Nephron progenitor cell (in vitro differentiated cells): ENCODE data around the gene SNX30.

Experiments
- DNase-seq: peaks from one replicate; pipeline ENCODE4 v3.0.0; 2021
- H3K27ac Mint-ChIP-seq: 2 replicates; pipeline ENCODE4 v1.8.0; 2021; ENCODE audit warnings: mild to moderate bottlenecking, moderate library complexity, mixed read lengths
- H3K27me3 Mint-ChIP-seq: 2 replicates; pipeline ENCODE4 v1.8.0; 2021; ENCODE audit warnings: mild to moderate bottlenecking, low read depth, mixed read lengths; ENCODE audit not compliant: poor library complexity
- H3K36me3 Mint-ChIP-seq: 2 replicates; pipeline ENCODE4 v1.8.0; 2021; ENCODE audit warnings: low read depth, mixed read lengths
- H3K4me1 Mint-ChIP-seq: 2 replicates; pipeline ENCODE4 v1.8.0; 2021; ENCODE audit warnings: mixed read lengths
- H3K4me3 Mint-ChIP-seq: 2 replicates; pipeline ENCODE4 v1.8.0; 2021; ENCODE audit warnings: mild to moderate bottlenecking, moderate library complexity, mixed read lengths
- H3K9me3 Mint-ChIP-seq: 2 replicates; pipeline ENCODE4 v1.8.0; 2021; ENCODE audit warnings: mild to moderate bottlenecking, moderate library complexity, mixed read lengths
- CTCF ChIP-seq: fragments of 200-600 bp; sonication (generic); IDR thresholded peaks from 2 replicates; pipeline ENCODE4 v1.5.0; 2021; ENCODE audit warnings: antibody characterized with exemption

Gene SNX30

GRCh38 chr9:112894041-112894440, 143.5 kb downstream of the SNX30 start:
- no peak overlapping the region for H3K27ac Mint-ChIP-seq
- H3K4me1 Mint-ChIP-seq, result peaks cover 20% of the 10 kb centered on the region
- H3K9me3 Mint-ChIP-seq, result no peaks in the 10 kb centered on the region
- no peak for TF ChIP-seq CTCF
- H3K27me3 Mint-ChIP-seq, result peaks cover 81% of the 10 kb centered on the region
- no peak for DNase-seq
- no peak overlapping the region for H3K4me3 Mint-ChIP-seq
- H3K36me3 Mint-ChIP-seq, result no peaks in the 10 kb centered on the region

GRCh38 chr9:112894699-112895098, 144.1 kb downstream of the SNX30 start:
- Mint-ChIP-seq H3K9me3 (no peaks in the 10 kb centered on the region), H3K4me3 (no peak overlapping the region), H3K27me3 (peaks cover 78% of the 10 kb centered on the region), H3K4me1 (peaks cover 22% of the 10 kb centered on the region), H3K27ac (no peak overlapping the region), H3K36me3 (no peaks in the 10 kb centered on the region)
- DNase-seq, result no peak
- no peak for TF ChIP-seq CTCF

- Mint-ChIP-seq H3K4me1 (peaks cover 16% of the 10 kb centered on the region), H3K36me3 (no peaks in the 10 kb centered on the region), H3K4me3 (no peak overlapping the region), H3K27ac (no peak overlapping the region), H3K27me3 (peaks cover 77% of the 10 kb centered on the region), H3K9me3 (no peaks in the 10 kb centered on the region)
- DNase-seq, result no peak
- no peak for TF ChIP-seq CTCF
Measured at GRCh38 chr9:112896131-112896530, 145.6 kb downstream of the SNX30 start.

GRCh38 chr9:112898872-112899311, 148.3 kb downstream of the SNX30 start:
- TF ChIP-seq CTCF, result no peak
- no peak for DNase-seq
- Mint-ChIP-seq H3K4me1 (peaks cover 16% of the 10 kb centered on the region), H3K9me3 (no peaks in the 10 kb centered on the region), H3K27me3 (peaks cover 62% of the 10 kb centered on the region), H3K36me3 (no peaks in the 10 kb centered on the region), H3K4me3 (no peak overlapping the region), H3K27ac (no peak overlapping the region)

GRCh38 chr9:112900488-112900887, 149.9 kb downstream of the SNX30 start:
- no peak overlapping the region for H3K4me3 Mint-ChIP-seq
- no peaks in the 10 kb centered on the region for H3K9me3 Mint-ChIP-seq
- H3K4me1 Mint-ChIP-seq, result peaks cover 25% of the 10 kb centered on the region
- no peaks in the 10 kb centered on the region for H3K36me3 Mint-ChIP-seq
- no peak for TF ChIP-seq CTCF
- no peak overlapping the region for H3K27ac Mint-ChIP-seq
- no peak for DNase-seq
- peaks cover 48% of the 10 kb centered on the region for H3K27me3 Mint-ChIP-seq

GRCh38 chr9:112900901-112901300, 150.3 kb downstream of the SNX30 start:
- H3K4me1 Mint-ChIP-seq, result peaks cover 25% of the 10 kb centered on the region
- no peaks in the 10 kb centered on the region for H3K9me3 Mint-ChIP-seq
- no peak overlapping the region for H3K4me3 Mint-ChIP-seq
- TF ChIP-seq CTCF, result no peak
- DNase-seq, result no peak
- H3K36me3 Mint-ChIP-seq, result no peaks in the 10 kb centered on the region
- peaks cover 48% of the 10 kb centered on the region for H3K27me3 Mint-ChIP-seq
- H3K27ac Mint-ChIP-seq, result no peak overlapping the region
